HG02840 (cell line): ENCODE results near the gene ABR.

Experiments used
- ATAC-seq: cut with Tn5 transposase; IDR thresholded peaks from one replicate; pipeline ENCODE4 v1.9.1; 2021; ENCODE audit warnings: mild to moderate bottlenecking, moderate library complexity, moderate number of reproducible peaks; ENCODE audit not compliant: unreplicated experiment, low FRiP score

The ABR gene

GRCh38 chr17:1177016-1177700 lies 2.6 kb downstream of the ABR start:
- no peak for ATAC-seq

- no peak for ATAC-seq
These were observed 5.4 kb downstream of the ABR start for GRCh38 chr17:1174263-1174880.

GRCh38 chr17:1173432-1174262 lies 6.1 kb downstream of the ABR start:
- no peak for ATAC-seq

GRCh38 chr17:1171953-1172352 lies 7.8 kb downstream of the ABR start:
- ATAC-seq: no peak

GRCh38 chr17:1170739-1171138 lies 9.0 kb downstream of the ABR start:
- no peak for ATAC-seq

GRCh38 chr17:1169929-1170312 lies 9.9 kb downstream of the ABR start:
- ATAC-seq: no peak

GRCh38 chr17:1169221-1169928 lies 10.4 kb downstream of the ABR start:
- no peak for ATAC-seq

- ATAC-seq: no peak
These were observed 11.1 kb downstream of the ABR start for GRCh38 chr17:1168533-1169220.

GRCh38 chr17:1166276-1166675 lies 13.5 kb downstream of the ABR start:
- ATAC-seq: no peak

GRCh38 chr17:1165836-1166235 lies 13.9 kb downstream of the ABR start:
- no peak for ATAC-seq

GRCh38 chr17:1164935-1165556 lies 14.7 kb downstream of the ABR start:
- ATAC-seq: no peak

GRCh38 chr17:1162116-1162855 lies 17.5 kb downstream of the ABR start:
- ATAC-seq: no peak

GRCh38 chr17:1160591-1161390 lies 19.0 kb downstream of the ABR start:
- ATAC-seq: no peak

- ATAC-seq: no peak
These were observed 20.2 kb downstream of the ABR start for GRCh38 chr17:1159431-1160180.

- ATAC-seq: no peak
These were observed 20.9 kb downstream of the ABR start for GRCh38 chr17:1158879-1159278.

GRCh38 chr17:1156864-1157263 lies 22.9 kb downstream of the ABR start:
- no peak for ATAC-seq

GRCh38 chr17:1154704-1155103 lies 25.1 kb downstream of the ABR start:
- no peak for ATAC-seq
